Measurements from ENCODE around the gene PTPRK. TPM values are rescaled to one million over a fixed set of nuclear protein-coding genes. Genes with fewer than 3 reads are reported as not detected.

PTPRK gene
- total and polyA plus RNA-seq, 2 experiments from 2014 or later: 26.9 to 56.4 TPM

GRCh38 chr6:128074567-128074966 is 445.8 kb downstream of the PTPRK start:
- no peaks in the 10 kb centered on the region for H3K9me2 ChIP-seq (ENCODE audit: insufficient read depth)
- H4K20me1 ChIP-seq (replicated peaks; ENCODE audit: insufficient read depth): no peaks in the 10 kb centered on the region
- Mint-ChIP-seq H3K4me1 (peaks cover 5% of the 10 kb centered on the region), H3K27ac (no peak overlapping the region), H3K9me3 (no peaks in the 10 kb centered on the region), H3K36me3 (ENCODE audit: low read depth) (no peaks in the 10 kb centered on the region), H3K27me3 (ENCODE audit: insufficient read depth, low read depth, poor library complexity) (no peaks in the 10 kb centered on the region), H3K4me3 (no peak overlapping the region)
- no peak overlapping the region for H3K4me3 ChIP-seq
- TF ChIP-seq CTCF (conservative IDR thresholded peaks at IDR 0.05; ENCODE audit: low read depth in 2 of 2) (no peak), JUNB (IDR thresholded peaks at IDR 0.05; ENCODE audit: unreplicated experiment) (no peak), ETS1 (IDR thresholded peaks at IDR 0.05) (no peak), REST (IDR thresholded peaks at IDR 0.05; ENCODE audit: unreplicated experiment) (no peak)
- H3F3A ChIP-seq (replicated peaks; ENCODE audit: low read depth): no peaks in the 10 kb centered on the region
- no peak overlapping the region for H3K4me2 ChIP-seq
- no peaks in the 10 kb centered on the region for H3K4me1 ChIP-seq (ENCODE audit: insufficient read depth)
- H3K27me3 ChIP-seq (ENCODE audit: insufficient read depth): no peaks in the 10 kb centered on the region
- ATAC-seq (no peak), DNase-seq (ENCODE audit: low spot score) (no peak)
- no peak overlapping the region for H2AFZ ChIP-seq
- H3K36me3 ChIP-seq (ENCODE audit: insufficient read depth): no peaks in the 10 kb centered on the region; the same call in 1 of the 2 replicates
- no peak overlapping the region for H3K27ac ChIP-seq (ENCODE audit: low read depth)
- no peaks in the 10 kb centered on the region for H3K79me2 ChIP-seq (replicated peaks; ENCODE audit: insufficient read depth)

- Mint-ChIP-seq H3K4me1 (peaks cover 13% of the 10 kb centered on the region), H3K4me3 (no peak overlapping the region), H3K36me3 (ENCODE audit: low read depth) (no peaks in the 10 kb centered on the region), H3K27ac (no peak overlapping the region), H3K27me3 (ENCODE audit: insufficient read depth, low read depth, poor library complexity) (no peaks in the 10 kb centered on the region), H3K9me3 (no peaks in the 10 kb centered on the region)
- Histone ChIP-seq H3K79me2 (replicated peaks; ENCODE audit: insufficient read depth) (no peaks in the 10 kb centered on the region), H4K20me1 (replicated peaks; ENCODE audit: insufficient read depth) (no peaks in the 10 kb centered on the region), H3K36me3 (ENCODE audit: insufficient read depth) (no peaks in the 10 kb centered on the region; the same call in 1 of the 2 replicates), H3K9me2 (ENCODE audit: insufficient read depth) (no peaks in the 10 kb centered on the region), H3F3A (replicated peaks; ENCODE audit: low read depth) (no peaks in the 10 kb centered on the region), H3K4me3 (no peak overlapping the region), H3K4me2 (no peak overlapping the region), H3K27ac (ENCODE audit: low read depth) (no peak overlapping the region), H2AFZ (no peak overlapping the region), H3K4me1 (ENCODE audit: insufficient read depth) (peaks cover under 1% of the 10 kb centered on the region; the same call in 1 of the 2 replicates), H3K27me3 (ENCODE audit: insufficient read depth) (no peaks in the 10 kb centered on the region)
- DNase-seq (ENCODE audit: low spot score) (no peak), ATAC-seq (no peak)
- TF ChIP-seq STAT1 (IDR thresholded peaks at IDR 0.05; ENCODE audit: unreplicated experiment): no peak
- TF ChIP-seq NANOG (IDR thresholded peaks at IDR 0.05; ENCODE audit: borderline replicate concordance): no peak
- TF ChIP-seq ETS1 (IDR thresholded peaks at IDR 0.05): no peak
- TF ChIP-seq POLR2AphosphoS5 (IDR thresholded peaks at IDR 0.05; ENCODE audit: low read depth): no peak
- TF ChIP-seq JUNB (IDR thresholded peaks at IDR 0.05; ENCODE audit: unreplicated experiment): no peak
- no peak for TF ChIP-seq CREB1 (CRISPR knock-in tag; IDR thresholded peaks at IDR 0.05; ENCODE audit: low read depth)
These were observed 447.0 kb downstream of the PTPRK start for GRCh38 chr6:128073389-128073788.
